ENCODE measurements around the gene DYSF. TPM values are rescaled to one million over a fixed set of nuclear protein-coding genes. Genes with fewer than 3 reads are reported as not detected.

The DYSF gene
- total RNA-seq, 4 donors from 2014 or later, result 10.3 to 14.9 (median 14.4) TPM

DNA sequence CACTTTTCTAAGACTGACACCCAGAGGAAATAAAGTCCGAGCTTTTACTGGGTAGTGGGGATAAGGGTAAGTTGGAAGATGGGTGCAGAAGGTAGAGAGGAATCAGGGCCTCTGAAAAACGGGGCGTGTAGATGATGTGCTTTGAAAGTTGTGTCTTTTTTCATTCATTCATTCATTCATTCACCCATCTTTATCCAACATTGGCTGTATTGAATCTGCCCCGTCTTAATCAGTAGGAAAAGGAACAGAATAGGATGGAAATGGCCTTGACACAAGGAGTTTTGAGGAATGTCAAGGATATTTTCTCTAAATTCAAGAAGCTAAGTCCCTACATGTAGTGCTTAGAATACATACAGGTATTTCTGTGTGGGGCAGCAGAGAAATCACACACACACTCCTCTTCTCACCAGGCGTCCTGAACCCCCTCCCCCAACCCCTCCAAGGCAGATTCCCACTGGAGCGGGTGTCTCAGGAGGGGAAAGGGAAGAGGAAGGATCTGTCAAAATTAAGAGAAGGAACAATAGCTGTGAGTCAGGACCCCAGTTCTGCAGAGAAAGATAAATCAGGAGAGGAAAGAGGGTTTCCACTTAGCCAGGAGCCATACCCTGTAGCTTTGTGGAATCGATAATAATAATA, 13.9 kb downstream of the DYSF start:
- no peak for TF ChIP-seq POLR2A (IDR thresholded peaks at IDR 0.05)
- TF ChIP-seq, protein P1, sequence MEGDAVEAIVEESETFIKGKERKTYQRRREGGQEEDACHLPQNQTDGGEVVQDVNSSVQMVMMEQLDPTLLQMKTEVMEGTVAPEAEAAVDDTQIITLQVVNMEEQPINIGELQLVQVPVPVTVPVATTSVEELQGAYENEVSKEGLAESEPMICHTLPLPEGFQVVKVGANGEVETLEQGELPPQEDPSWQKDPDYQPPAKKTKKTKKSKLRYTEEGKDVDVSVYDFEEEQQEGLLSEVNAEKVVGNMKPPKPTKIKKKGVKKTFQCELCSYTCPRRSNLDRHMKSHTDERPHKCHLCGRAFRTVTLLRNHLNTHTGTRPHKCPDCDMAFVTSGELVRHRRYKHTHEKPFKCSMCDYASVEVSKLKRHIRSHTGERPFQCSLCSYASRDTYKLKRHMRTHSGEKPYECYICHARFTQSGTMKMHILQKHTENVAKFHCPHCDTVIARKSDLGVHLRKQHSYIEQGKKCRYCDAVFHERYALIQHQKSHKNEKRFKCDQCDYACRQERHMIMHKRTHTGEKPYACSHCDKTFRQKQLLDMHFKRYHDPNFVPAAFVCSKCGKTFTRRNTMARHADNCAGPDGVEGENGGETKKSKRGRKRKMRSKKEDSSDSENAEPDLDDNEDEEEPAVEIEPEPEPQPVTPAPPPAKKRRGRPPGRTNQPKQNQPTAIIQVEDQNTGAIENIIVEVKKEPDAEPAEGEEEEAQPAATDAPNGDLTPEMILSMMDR (IDR thresholded peaks at IDR 0.05), result no peak
- Histone ChIP-seq H3K4me1 (peaks cover 3 to 12% of the 10 kb centered on the region in 2 donors), H3K27me3 (no peaks in the 10 kb centered on the region), H3K9me3 (no peaks in the 10 kb centered on the region), H3K4me3 (replicated peaks in 1 of 3) (peak overlapping the region in 1 of 3 donors; percentile 51), H3K27ac (no peak overlapping the region), H3K36me3 (no peaks in the 10 kb centered on the region)
- intact Hi-C loops (cut with DNase I), result no loop called here
- DNase-seq, result no peak
- 22 to 24% methylated on average over 7 of the region's 7 CpGs for WGBS, 2 donors

DNA sequence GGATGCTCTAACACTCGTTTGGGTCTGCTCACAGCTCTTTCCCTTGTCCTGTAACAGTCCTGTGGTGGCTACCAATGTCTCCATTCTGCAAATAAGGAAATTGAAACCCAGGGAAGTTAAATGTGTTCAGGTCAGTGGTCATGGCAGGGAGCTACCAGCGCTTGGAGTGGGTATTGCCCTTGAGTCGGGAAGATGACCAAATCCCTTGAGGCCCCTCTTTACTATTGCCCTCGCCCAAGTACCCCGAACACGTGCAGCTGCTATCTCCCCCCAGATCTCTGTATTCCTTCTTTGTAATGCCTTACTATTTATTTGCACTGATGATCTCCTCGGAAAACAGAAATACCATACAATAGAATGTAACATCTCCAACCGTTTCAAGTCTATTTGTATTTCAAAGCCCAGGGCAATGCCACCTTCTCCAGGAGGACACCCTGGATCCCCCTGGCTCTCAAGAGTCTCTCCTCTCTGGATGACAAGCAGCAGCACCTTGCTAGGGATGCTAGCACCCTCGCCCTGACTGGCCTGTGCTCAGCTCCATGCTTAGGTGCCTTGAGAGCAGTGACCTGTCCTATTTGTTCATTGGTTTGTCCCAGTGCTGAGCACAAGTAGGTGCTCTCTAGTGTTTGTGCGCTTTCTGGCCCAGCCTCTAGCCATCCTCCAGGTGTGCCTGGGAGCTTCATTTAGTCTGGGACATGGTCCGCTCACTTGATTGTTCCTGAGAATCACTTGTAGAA, 15.1 kb downstream of the DYSF start:
- WGBS, 2 donors, result 66 to 81% methylated on average over 11 of the region's 11 CpGs
- Histone ChIP-seq H3K27ac (no peak overlapping the region), H3K9me3 (no peaks in the 10 kb centered on the region), H3K36me3 (no peaks in the 10 kb centered on the region), H3K4me1 (peaks cover 3 to 12% of the 10 kb centered on the region in 2 donors), H3K4me3 (replicated peaks in 1 of 3) (no peak overlapping the region), H3K27me3 (no peaks in the 10 kb centered on the region)
- TF ChIP-seq, protein P1 (IDR thresholded peaks at IDR 0.05), result no peak
- no peak for TF ChIP-seq POLR2A (IDR thresholded peaks at IDR 0.05)
- DNase-seq, result no peak
- intact Hi-C loops (cut with DNase I), result no loop called here

DNA sequence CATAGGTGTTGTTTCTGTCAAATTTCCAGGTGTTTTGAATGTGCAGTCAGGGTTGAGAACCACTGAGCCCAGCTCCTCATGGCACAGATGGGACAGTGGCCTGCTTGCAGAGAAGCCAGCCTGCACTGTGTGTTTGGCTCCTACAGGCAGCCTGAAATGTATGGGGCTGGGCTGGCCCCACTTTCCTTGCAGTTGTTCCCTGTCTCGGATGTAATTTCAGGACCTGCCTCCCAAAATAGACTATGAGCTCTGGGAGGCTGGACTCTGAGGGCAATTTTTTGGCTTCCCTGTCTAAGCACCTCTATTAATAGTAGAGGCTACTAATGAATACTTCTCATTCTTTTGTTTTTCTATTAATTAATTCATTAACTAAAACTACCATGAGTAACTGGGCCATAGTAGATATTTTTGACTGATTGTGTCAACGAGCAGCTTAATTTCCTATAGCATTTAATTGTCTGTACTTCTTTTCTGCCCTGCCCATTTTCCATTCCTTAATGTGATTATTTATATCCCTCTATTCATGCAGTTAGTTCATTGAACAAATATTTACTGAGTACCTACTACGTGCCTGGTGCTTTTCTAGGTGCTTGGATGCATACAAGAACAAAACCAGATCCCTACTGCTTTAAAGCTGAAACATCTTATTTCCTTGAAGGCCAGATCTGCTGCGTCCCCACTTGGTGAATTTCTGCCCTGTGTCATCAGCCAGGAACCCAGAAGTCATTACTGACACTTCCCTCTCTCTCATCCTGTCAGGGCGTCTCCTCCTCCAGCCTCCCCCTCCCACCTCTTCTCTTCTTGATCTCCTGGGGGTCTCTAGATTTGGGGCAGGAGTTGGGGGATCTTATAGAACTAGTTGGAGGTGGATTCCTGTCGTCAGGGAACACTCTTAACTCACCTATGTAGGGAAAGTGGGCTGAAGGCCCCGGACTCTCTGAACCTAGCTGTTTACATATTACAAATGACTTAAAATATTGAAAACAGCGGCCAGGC, 16.3 kb downstream of the DYSF start:
- Histone ChIP-seq H3K27ac (no peak overlapping the region), H3K27me3 (no peaks in the 10 kb centered on the region), H3K36me3 (no peaks in the 10 kb centered on the region), H3K9me3 (no peaks in the 10 kb centered on the region), H3K4me1 (peaks cover 3 to 12% of the 10 kb centered on the region in 2 donors), H3K4me3 (replicated peaks in 1 of 3) (no peak overlapping the region)
- DNase-seq, result no peak
- no peak for TF ChIP-seq POLR2A (IDR thresholded peaks at IDR 0.05)
- TF ChIP-seq, protein P1 (IDR thresholded peaks at IDR 0.05), result no peak
- WGBS, 2 donors, result 77 to 82% methylated on average over 8 of the region's 8 CpGs
- intact Hi-C loops (cut with DNase I), result no loop called here

DNA sequence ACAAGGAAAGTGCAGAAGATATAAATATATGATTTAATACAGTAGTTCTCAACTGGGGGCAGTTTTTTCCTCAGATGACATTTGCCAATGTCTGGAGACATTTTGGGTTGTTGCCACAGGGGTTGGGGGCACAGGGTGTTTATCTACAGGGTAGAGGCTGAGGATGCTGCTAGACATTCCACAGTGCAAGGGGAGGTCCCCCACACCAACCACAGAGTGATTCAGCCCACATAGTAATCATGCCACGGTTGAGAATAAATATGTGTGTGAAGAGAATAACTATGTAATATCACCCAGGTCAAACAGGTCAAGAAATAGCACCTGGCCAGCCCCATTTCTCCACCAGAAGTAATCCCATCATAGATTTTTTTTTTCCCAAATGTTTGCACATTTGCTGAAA, 17.9 kb downstream of the DYSF start:
- H3K27ac ChIP-seq, result no peak overlapping the region
- WGBS, 2 donors, result 79 to 96% methylated on average over 1 of the region's 1 CpG

More for the DNA sequence above, 17.9 kb downstream of the DYSF start:
- Histone ChIP-seq H3K9me3 (no peaks in the 10 kb centered on the region), H3K4me1 (peaks cover 0 to 7% of the 10 kb centered on the region in 2 donors), H3K27me3 (no peaks in the 10 kb centered on the region), H3K36me3 (no peaks in the 10 kb centered on the region), H3K4me3 (replicated peaks in 1 of 3) (no peak overlapping the region)
- DNase-seq, result no peak
- TF ChIP-seq POLR2A (IDR thresholded peaks at IDR 0.05), result no peak
- TF ChIP-seq, protein P1 (IDR thresholded peaks at IDR 0.05), result no peak
- intact Hi-C loops (cut with DNase I), result no loop called here
